ENCODE data around the gene RUVBL2. TPM values are rescaled to one million over a fixed set of nuclear protein-coding genes. Genes with fewer than 3 reads are reported as not detected.
"Not testable (repeated sequence)": the region's sequence is repeated elsewhere in the genome, so short reads cannot be mapped to it uniquely, and the experiment has no call there.

The RUVBL2 gene
- total RNA-seq, 2 donors from 2014 or later = 110 to 126 TPM

DNA sequence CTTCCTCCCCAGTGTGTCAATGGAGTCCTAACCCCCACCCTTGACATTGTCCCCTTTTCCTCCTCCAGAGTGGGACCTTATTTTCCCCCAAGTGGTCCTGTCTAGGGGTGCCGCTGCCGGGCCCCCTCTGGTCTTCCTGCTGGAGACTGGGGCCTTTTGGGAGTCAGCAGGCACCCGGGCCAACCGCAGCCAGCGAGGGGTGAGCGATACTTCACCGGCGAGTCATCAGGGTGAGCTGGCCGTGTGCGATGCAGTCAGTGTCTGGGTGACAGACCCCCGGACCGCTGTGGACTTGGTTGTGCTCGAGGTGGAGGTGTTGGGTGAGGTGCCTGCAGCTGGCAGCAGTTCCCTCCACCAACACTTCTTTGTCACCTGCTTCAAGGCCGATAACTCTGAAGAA is 36.1 kb downstream of the RUVBL2 start:
- H3K27me3 ChIP-seq (replicated peaks; ENCODE audit: insufficient read depth); H3K4me3 ChIP-seq; DNase-seq (ENCODE audit: low spot score); H3K9me3 ChIP-seq; H3K36me3 ChIP-seq; H3K27ac ChIP-seq; H3K4me1 ChIP-seq (replicated peaks); intact Hi-C loops (cut with DNase I): not testable (repeated sequence)
- WGBS = 90% methylated on average over 12 of the region's 14 CpGs

DNA sequence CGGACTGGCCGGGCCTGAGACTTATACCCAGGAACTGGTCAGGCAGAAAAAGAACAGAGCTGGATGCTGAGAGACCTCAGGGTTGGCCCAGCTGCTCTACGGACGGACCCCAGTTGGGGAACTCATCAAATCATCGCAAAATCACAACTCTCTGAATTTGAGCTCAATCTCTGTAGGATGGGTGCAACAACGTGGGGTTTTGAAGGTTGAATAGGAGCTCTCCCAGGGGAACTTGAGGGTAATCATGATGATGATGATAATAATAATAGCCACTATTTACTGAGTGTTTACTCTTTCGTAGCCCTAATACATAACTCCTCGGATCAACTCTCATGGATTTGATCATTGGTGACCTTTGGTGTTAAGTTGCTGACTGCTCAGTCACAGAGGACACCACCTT is 36.6 kb downstream of the RUVBL2 start:
- H3K9me3 ChIP-seq; H3K27me3 ChIP-seq (replicated peaks; ENCODE audit: insufficient read depth); H3K27ac ChIP-seq; DNase-seq (ENCODE audit: low spot score); H3K4me1 ChIP-seq (replicated peaks); intact Hi-C loops (cut with DNase I); H3K4me3 ChIP-seq; H3K36me3 ChIP-seq: not testable (repeated sequence)
- 92% methylated on average over 6 of the region's 8 CpGs for WGBS

DNA sequence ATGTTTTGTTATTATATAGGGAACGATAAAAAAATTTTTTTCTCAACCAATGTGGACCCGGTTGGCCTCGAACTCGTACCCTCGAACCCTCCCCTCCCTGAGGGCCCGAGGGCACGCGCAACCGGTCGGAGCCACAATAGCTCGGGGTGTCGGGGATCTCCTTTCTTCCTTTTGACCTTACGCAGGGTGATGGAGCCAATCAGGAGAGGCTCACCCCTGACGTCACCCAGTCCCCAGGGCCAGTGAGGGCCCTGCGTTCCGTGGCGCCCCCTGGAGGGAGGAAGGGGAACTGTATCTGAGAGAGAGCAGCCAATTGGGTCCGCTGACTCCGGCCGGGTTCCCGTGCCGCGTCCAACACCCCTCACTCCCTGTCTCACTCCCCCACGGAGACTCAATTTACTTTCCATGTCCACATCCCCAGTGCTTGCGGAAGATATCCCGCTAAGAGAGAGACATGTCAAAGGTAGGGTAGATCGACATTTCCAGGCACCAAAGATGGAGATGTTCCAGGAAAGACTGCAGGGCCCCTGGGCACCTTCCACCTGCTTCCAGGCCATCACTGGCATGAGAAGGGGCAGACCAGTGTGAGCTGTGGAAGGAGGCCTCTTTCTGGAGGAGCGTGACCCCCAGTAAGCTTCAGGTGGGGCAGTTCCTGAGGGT is 38.1 kb downstream of the RUVBL2 start, which contains the start of gene CGB2:
Gene CGB2 (plus strand): TSS at position 249 of the 660 bp plus-strand sequence. CDS start 206 bp downstream, at position 455.
- H3K36me3 ChIP-seq; intact Hi-C loops (cut with DNase I); H3K4me1 ChIP-seq (replicated peaks); H3K4me3 ChIP-seq; DNase-seq (ENCODE audit: low spot score); H3K9me3 ChIP-seq; H3K27me3 ChIP-seq (replicated peaks; ENCODE audit: insufficient read depth); H3K27ac ChIP-seq: not testable (repeated sequence)
- WGBS = 25% methylated on average over 28 of the region's 28 CpGs

DNA sequence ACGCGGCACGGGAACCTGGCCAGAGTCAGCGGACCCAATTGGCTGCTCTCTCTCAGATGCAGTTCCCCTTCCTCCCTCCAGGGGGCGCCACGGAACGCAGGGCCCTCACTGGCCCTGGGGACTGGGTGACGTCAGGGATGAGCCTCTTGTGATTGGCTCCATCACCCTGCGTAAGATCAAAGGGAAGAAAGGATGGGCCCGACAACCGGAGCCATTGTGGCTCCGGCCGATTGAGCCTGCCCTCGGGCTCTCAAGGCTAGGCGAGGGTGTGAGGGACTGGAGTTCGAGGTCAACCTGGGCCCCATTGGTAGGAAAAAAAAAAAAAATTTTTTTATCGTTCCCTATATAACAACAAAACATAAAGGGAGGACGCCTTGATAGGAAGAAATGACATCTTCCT is 43.1 kb downstream of the RUVBL2 start, which contains the start of gene CGB1:
Gene CGB1 (minus strand): TSS at position 81 of the 400 bp plus-strand sequence. CDS start 184 bp downstream, outside the sequence.
- H3K9me3 ChIP-seq; H3K4me3 ChIP-seq; intact Hi-C loops (cut with DNase I); H3K27me3 ChIP-seq (replicated peaks; ENCODE audit: insufficient read depth); H3K36me3 ChIP-seq; H3K27ac ChIP-seq; H3K4me1 ChIP-seq (replicated peaks); DNase-seq (ENCODE audit: low spot score): not testable (repeated sequence)
- 68% methylated on average over 18 of the region's 18 CpGs for WGBS
- TF ChIP-seq, protein P1, sequence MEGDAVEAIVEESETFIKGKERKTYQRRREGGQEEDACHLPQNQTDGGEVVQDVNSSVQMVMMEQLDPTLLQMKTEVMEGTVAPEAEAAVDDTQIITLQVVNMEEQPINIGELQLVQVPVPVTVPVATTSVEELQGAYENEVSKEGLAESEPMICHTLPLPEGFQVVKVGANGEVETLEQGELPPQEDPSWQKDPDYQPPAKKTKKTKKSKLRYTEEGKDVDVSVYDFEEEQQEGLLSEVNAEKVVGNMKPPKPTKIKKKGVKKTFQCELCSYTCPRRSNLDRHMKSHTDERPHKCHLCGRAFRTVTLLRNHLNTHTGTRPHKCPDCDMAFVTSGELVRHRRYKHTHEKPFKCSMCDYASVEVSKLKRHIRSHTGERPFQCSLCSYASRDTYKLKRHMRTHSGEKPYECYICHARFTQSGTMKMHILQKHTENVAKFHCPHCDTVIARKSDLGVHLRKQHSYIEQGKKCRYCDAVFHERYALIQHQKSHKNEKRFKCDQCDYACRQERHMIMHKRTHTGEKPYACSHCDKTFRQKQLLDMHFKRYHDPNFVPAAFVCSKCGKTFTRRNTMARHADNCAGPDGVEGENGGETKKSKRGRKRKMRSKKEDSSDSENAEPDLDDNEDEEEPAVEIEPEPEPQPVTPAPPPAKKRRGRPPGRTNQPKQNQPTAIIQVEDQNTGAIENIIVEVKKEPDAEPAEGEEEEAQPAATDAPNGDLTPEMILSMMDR (IDR thresholded peaks at IDR 0.05) = peak in 1 of 4 experiments; percentile 11

DNA sequence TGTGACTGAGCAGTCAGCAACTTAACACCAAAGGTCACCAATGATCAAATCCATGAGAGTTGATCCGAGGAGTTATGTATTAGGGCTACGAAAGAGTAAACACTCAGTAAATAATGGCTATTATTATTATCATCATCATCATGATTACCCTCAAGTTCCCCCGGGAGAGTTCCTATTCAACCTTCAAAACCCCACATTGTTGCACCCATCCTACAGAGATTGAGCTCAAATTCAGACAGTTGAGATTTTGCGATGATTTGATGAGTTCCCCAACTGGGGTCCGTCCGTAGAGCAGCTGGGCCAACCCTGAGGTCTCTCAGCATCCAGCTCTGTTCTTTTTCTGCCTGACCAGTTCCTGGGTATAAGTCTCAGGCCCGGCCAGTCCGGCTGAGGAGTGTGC is 44.4 kb downstream of the RUVBL2 start:
- not testable (repeated sequence) for H3K36me3 ChIP-seq

DNA sequence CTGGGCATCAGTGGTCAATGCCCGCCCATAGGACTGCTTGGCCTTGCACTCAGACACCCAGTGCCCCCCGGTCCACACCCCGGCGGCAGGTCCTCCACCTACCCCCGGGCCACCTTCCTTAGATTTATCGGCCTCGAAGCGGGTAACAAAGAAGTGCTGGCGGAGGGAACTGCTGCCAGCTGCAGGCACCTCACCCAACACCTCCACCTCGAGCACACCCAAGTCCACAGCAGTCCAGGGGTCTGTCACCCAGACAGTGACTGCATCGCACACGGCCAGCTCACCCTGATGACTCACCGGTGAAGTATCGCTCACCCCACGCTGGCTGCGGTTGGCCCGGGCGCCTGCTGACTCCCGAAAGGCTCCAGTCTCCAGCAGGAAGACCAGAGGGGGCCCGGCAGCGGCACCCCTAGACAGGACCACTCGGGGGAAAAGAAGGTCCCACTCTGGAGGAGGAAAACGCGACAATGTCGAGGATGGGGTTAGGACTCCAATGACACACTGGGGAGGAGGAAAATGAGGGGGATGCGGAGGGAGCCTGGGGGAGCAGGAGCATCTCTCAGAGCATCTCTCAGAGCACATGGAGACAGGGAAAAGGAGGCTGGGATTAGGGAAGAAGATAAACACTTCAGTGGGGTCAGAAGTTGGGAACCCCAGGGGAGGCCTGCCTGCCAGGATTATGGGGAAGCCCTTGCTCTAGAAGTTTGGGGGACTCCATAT is 45.0 kb downstream of the RUVBL2 start:
- DNase-seq (ENCODE audit: low spot score); intact Hi-C loops (cut with DNase I): not testable (repeated sequence)
- 81% methylated on average over 26 of the region's 26 CpGs for WGBS

More for the DNA sequence above, 44.4 kb downstream of the RUVBL2 start:
- 89% methylated on average over 8 of the region's 8 CpGs for WGBS
- H3K4me3 ChIP-seq; intact Hi-C loops (cut with DNase I); H3K4me1 ChIP-seq (replicated peaks); DNase-seq (ENCODE audit: low spot score); H3K27ac ChIP-seq; H3K9me3 ChIP-seq; H3K27me3 ChIP-seq (replicated peaks; ENCODE audit: insufficient read depth): not testable (repeated sequence)

DNA sequence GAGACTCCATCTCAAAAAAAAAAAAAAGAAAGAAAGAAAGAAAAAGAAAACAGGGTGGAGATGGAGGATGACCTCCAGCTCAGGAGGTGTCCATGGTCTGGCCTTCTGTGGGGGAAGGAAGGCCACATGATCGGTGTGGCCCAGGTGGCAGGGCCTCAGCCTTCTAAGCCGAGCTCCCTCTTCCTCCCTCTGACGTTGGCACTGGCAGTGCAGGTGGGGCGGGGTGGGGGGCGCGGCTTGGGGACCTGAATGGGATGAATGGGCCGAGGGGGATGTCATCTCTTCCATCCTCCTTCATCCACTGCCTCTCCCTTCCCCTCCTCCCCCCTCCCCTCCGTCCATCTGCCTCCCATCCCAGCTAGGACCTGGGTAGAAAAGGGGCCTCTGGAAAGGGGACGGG is 46.0 kb downstream of the RUVBL2 start:
- H3K27ac ChIP-seq; H3K4me3 ChIP-seq; H3K36me3 ChIP-seq; intact Hi-C loops (cut with DNase I); H3K27me3 ChIP-seq (replicated peaks; ENCODE audit: insufficient read depth); H3K9me3 ChIP-seq; DNase-seq (ENCODE audit: low spot score); H3K4me1 ChIP-seq (replicated peaks): not testable (repeated sequence)
- WGBS = 64% methylated on average over 9 of the region's 9 CpGs

More for the DNA sequence above, 45.0 kb downstream of the RUVBL2 start:
- not testable (repeated sequence) for H3K27me3 ChIP-seq (replicated peaks; ENCODE audit: insufficient read depth); H3K4me3 ChIP-seq; H3K9me3 ChIP-seq; H3K4me1 ChIP-seq (replicated peaks); H3K36me3 ChIP-seq; H3K27ac ChIP-seq

DNA sequence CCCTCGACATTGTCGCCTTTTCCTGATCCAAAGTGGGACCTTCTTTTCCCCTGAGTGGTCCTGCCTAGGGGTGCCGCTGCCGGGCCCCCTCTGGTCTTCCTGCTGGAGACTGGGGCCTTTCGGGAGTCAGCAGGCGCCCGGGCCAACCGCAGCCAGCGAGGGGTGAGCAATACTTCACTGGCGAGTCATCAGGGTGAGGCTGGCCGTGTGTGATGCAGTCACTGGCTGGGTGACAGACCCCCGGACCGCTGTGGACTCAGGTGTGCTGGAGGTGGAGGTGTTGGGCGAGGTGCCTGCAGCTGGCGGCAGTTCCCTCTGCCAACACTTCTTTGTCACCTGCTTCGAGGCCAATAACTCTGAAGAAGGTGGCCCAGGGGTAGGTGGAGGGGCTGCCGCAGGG is 48.5 kb downstream of the RUVBL2 start:
- no peaks in the 10 kb centered on the region for H3K4me1 ChIP-seq (replicated peaks)
- WGBS = 65% methylated on average over 17 of the region's 17 CpGs
- intact Hi-C loops (cut with DNase I) = no loop called here
- H3K27me3 ChIP-seq (replicated peaks; ENCODE audit: insufficient read depth) = no peaks in the 10 kb centered on the region
- H3K9me3 ChIP-seq = no peaks in the 10 kb centered on the region
- no peak overlapping the region for H3K27ac ChIP-seq
- no peaks in the 10 kb centered on the region for H3K36me3 ChIP-seq
- TF ChIP-seq, protein P1 (IDR thresholded peaks at IDR 0.05) = no peak
- TF ChIP-seq POLR2AphosphoS5 (IDR thresholded peaks at IDR 0.05) (no peak), POLR2A (IDR thresholded peaks at IDR 0.05) (no peak)
- DNase-seq (ENCODE audit: low spot score) = no peak
- no peak overlapping the region for H3K4me3 ChIP-seq

DNA sequence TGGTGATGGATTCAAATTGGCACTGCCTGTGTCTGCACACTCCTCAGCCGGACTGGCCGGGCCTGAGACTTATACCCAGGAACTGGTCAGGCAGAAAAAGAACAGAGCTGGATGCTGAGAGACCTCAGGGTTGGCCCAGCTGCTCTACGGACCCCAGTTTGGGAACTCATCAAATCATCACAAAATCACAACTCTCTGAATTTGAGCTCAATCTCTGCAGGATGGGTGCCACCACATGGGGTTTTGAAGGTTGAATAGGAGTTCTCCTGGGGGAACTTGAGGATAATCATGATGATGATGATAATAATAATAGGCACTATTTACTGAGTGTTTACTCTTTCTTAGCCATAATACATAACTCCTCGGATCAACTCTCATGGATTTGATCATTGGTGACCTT is 49.0 kb downstream of the RUVBL2 start:
- H3K36me3 ChIP-seq; H3K4me3 ChIP-seq; H3K4me1 ChIP-seq (replicated peaks); intact Hi-C loops (cut with DNase I); DNase-seq (ENCODE audit: low spot score); H3K27me3 ChIP-seq (replicated peaks; ENCODE audit: insufficient read depth); H3K27ac ChIP-seq; H3K9me3 ChIP-seq: not testable (repeated sequence)
- 80% methylated on average over 4 of the region's 4 CpGs for WGBS

DNA sequence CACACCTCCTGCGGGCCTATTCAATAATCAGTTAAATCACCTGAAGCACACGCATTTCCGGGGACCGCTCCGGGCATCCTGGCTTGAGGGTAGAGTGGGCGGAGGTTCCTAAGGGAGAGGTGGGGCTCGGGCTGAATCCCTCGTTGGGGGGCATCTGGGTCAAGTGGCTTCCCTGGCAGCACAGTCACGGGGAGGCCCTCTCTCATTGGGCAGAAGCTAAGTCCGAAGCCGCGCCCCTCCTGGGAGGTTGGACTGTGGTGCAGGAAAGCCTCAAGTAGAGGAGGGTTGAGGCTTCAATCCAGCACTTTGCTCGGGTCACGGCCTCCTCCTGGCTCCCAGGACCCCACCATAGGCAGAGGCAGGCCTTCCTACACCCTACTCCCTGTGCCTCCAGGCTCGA is 49.9 kb downstream of the RUVBL2 start, which contains the start of gene CGB5:
Gene CGB5 (plus strand): TSS at position 301 of the 400 bp plus-strand sequence. CDS start 362 bp downstream, outside the sequence.
- H3K4me1 ChIP-seq (replicated peaks); H3K4me3 ChIP-seq; H3K36me3 ChIP-seq; H3K27ac ChIP-seq; H3K9me3 ChIP-seq; intact Hi-C loops (cut with DNase I); DNase-seq (ENCODE audit: low spot score); H3K27me3 ChIP-seq (replicated peaks; ENCODE audit: insufficient read depth): not testable (repeated sequence)
- WGBS = 77% methylated on average over 15 of the region's 15 CpGs

Data from prostate gland (tissue), 2 donors.